K562 (cell line): ENCODE data around the gene MYCT1. TPM values are rescaled to one million over a fixed set of nuclear protein-coding genes. Genes with fewer than 3 reads are reported as not detected.

Experiments
- ATAC-seq: fragments of 200-7000 bp; cut with Tn5 transposase; 3 replicates; pipeline ENCODE4 v1.9.1; 2020; ENCODE audit warnings: moderate library complexity
- BruUV-seq: library from RNA; stranded (reverse); fragments of 400-500 nt; replicated peaks from 2 replicates; lab custom pipeline; 2021; lab: Mats Ljungman, UMichigan
- CTCF ChIA-PET: fragments of 300-600 bp; formaldehyde crosslinking; extraction: SDS; loops from one replicate; lab custom pipeline; 2021; ENCODE audit warnings: low intra/inter-chr PET ratio; lab: Yijun Ruan, JAX
- POLR2A ChIA-PET: fragments of 300-600, 350-650 bp; sonication (Branson Sonifier 250); formaldehyde crosslinking; extraction: SDS; loops from one replicate; lab custom pipeline; 2021; ENCODE audit warnings: antibody characterized with exemption, inconsistent platforms; lab: Yijun Ruan, JAX
- DNase-seq, 4 experiments: peaks; one replicate each; pipeline versions ENCODE4 v3.0.0 to v3.0.0-alpha.2; 2011 to 2018; ENCODE audit warnings: low spot score in 3 of 4, mixed read lengths in 3 of 4; ENCODE audit errors: extremely low read depth in 1 of 4
- FAIRE-seq: peaks from 2 replicates; lab custom pipeline; 2011; peaks lifted over from hg19 to GRCh38; lab: Jason Lieb, UNC
- H2AFZ ChIP-seq: 2 replicates; pipeline ENCODE4 v1.6.0; 2011; ENCODE audit warnings: low read depth, low read length, control low read depth, inconsistent platforms
- H3K27ac ChIP-seq: fragments of 200-600 bp; 3 replicates; pipeline ENCODE4 v1.8.0; 2011; ENCODE audit warnings: low read depth, mild to moderate bottlenecking, control low read depth, inconsistent platforms, low read length, moderate library complexity, mixed read lengths; ENCODE audit errors: extremely low read depth
- H3K27me3 ChIP-seq, 2 experiments: fragments of 300-600 bp in 1 of 2; 2 replicates in 1 of 2; 3 replicates in 1 of 2; pipeline versions ENCODE4 v1.6.0 to v1.8.0; 2011; ENCODE audit warnings: inconsistent platforms in 2 of 2, low read length in 2 of 2, mild to moderate bottlenecking in 1 of 2, mixed read lengths in 1 of 2, moderate library complexity in 1 of 2; ENCODE audit not compliant: control insufficient read depth in 2 of 2, insufficient read depth in 2 of 2
- H3K36me3 ChIP-seq: fragments of 300-600 bp; 3 replicates; pipeline ENCODE4 v1.8.0; 2011; ENCODE audit warnings: mild to moderate bottlenecking, low read length, inconsistent platforms; ENCODE audit not compliant: control insufficient read depth, insufficient read depth
- H3K4me1 ChIP-seq, 2 experiments: fragments of 200-600 bp in 1 of 2; replicated peaks in 1 of 2; 2 replicates in 1 of 2; 3 replicates in 1 of 2; pipeline versions ENCODE4 v1.5.1 to v1.8.0; 2011; ENCODE audit warnings: inconsistent platforms in 2 of 2, low read length in 2 of 2, mild to moderate bottlenecking in 1 of 2, mixed read lengths in 1 of 2, moderate library complexity in 1 of 2; ENCODE audit not compliant: control insufficient read depth in 2 of 2, insufficient read depth in 2 of 2
- H3K4me2 ChIP-seq: 2 replicates; pipeline ENCODE4 v1.6.1; 2011; ENCODE audit warnings: low read length, control low read depth, inconsistent platforms, mixed read lengths; ENCODE audit not compliant: insufficient read depth
- H3K4me3 ChIP-seq: fragments of 200-600 bp; sonication (generic), shearing (Covaris generic); 2 replicates; pipeline ENCODE4 v1.5.1; 2016; ENCODE audit warnings: control low read depth, inconsistent platforms
- H3K79me2 ChIP-seq: fragments of 200-600 bp; 3 replicates; pipeline ENCODE4 v1.8.0; 2011; ENCODE audit warnings: low read length, inconsistent platforms; ENCODE audit not compliant: control insufficient read depth, insufficient read depth
- H3K9ac ChIP-seq, 2 experiments: 2 replicates each; pipeline versions ENCODE4 v1.6.0 to v1.6.1; 2011; ENCODE audit warnings: low read depth in 2 of 2, low read length in 2 of 2, control low read depth in 1 of 2, inconsistent platforms in 1 of 2, mild to moderate bottlenecking in 1 of 2, mixed read lengths in 1 of 2; ENCODE audit not compliant: insufficient read depth in 1 of 2
- H3K9me1 ChIP-seq: one replicate; pipeline ENCODE4 v1.6.0; 2011; ENCODE audit warnings: inconsistent platforms, mild to moderate bottlenecking, low read length, moderate library complexity; ENCODE audit not compliant: control insufficient read depth, insufficient read depth
- H3K9me3 ChIP-seq: replicated peaks from 2 replicates; pipeline ENCODE4 v1.5.1; 2011; ENCODE audit warnings: low read depth, low read length, inconsistent platforms; ENCODE audit not compliant: control insufficient read depth, insufficient read depth
- H4K20me1 ChIP-seq: replicated peaks from 2 replicates; pipeline ENCODE4 v1.6.1; 2011; ENCODE audit warnings: low read length, inconsistent platforms, mixed read lengths; ENCODE audit not compliant: control insufficient read depth, insufficient read depth
- ETS2 ChIP-seq: IDR thresholded peaks from 2 replicates; pipeline ENCODE4 v1.6.1; 2016; ENCODE audit warnings: borderline replicate concordance, missing genetic modification characterization, mild to moderate bottlenecking, moderate library complexity, missing compliant biosample characterization; ENCODE audit not compliant: poor library complexity, severe bottlenecking
- JUNB ChIP-seq: fragments of 450-650 bp; formaldehyde crosslinking; conservative IDR thresholded peaks from 2 replicates; pipeline ENCODE4 v1.4.0; 2020; ENCODE audit warnings: mild to moderate bottlenecking
- MCM5 ChIP-seq: fragments of 450-650 bp; IDR thresholded peaks from 2 replicates; pipeline ENCODE4 v1.6.1; 2016; ENCODE audit warnings: low read depth
- STAT6 ChIP-seq: sonication (generic); formaldehyde crosslinking; IDR thresholded peaks from 2 replicates; pipeline ENCODE4 v1.8.1; 2023; ENCODE audit warnings: mild to moderate bottlenecking, missing genetic modification reagents
- U2AF2 ChIP-seq: fragments of 200-400 bp; formaldehyde crosslinking; optimal IDR thresholded peaks from 2 replicates; pipeline ENCODE3; 2017; ENCODE audit warnings: low read depth, mild to moderate bottlenecking, low read length
- XRCC3 ChIP-seq: fragments of 450-650 bp; IDR thresholded peaks from 2 replicates; pipeline ENCODE4 v1.6.1; 2017; ENCODE audit warnings: mild to moderate bottlenecking, moderate library complexity
- ZBTB8A ChIP-seq: fragments of 450-650 bp; IDR thresholded peaks from 2 replicates; pipeline ENCODE4 v1.6.1; 2018; ENCODE audit warnings: mild to moderate bottlenecking, moderate library complexity; ENCODE audit not compliant: partially characterized antibody
- ZNF316 ChIP-seq: fragments of 450-650 bp; IDR thresholded peaks from 2 replicates; pipeline ENCODE4 v1.6.1; 2016
- ZNF79 ChIP-seq: fragments of 250-450 bp; sonication (Bioruptor Pico); IDR thresholded peaks from 2 replicates; pipeline ENCODE4 v1.4.0; 2020; ENCODE audit warnings: low read depth, mild to moderate bottlenecking, moderate library complexity
- WGBS: fragments of 100-300 bp; shearing (Covaris generic); methylation state at CpG from one replicate; pipeline ENCODE4 v1.1.6; 2016; ENCODE audit warnings: low coverage, mixed read lengths; ENCODE audit not compliant: insufficient coverage; ENCODE audit errors: missing lambda C conversion rate; 5-methylcytosine and 5-hydroxymethylcytosine counted together
- in situ Hi-C: fragments of 300-500 bp; cut with MboI; formaldehyde crosslinking; loops from 4 replicates; pipeline ENCODE4 v1.15.0; 2018; ENCODE audit warnings: inconsistent platforms, mixed read lengths
- intact Hi-C: fragments of 100-400 bp; cut with micrococcal nuclease; formaldehyde crosslinking; loops from 2 replicates; pipeline ENCODE4 v1.14.2; 2022
- polyA plus RNA-seq, 8 experiments: library from polyadenylated mRNA; depleted of rRNA in 4 of 8; stranded (reverse) in 5 of 8; unstranded in 3 of 8; fragments of >200 nt; fragmentation: Nextera tagmentation in 2 of 8; fragmentation: Illumina TruSeq in 1 of 8; extraction: Ambion mirVana in 2 of 8; extraction: Trizol in 1 of 8; gene quantifications; 2 replicates each; pipeline versions ENCODE4 v1.2.1 to v1.2.3, GENCODE V29; 2011 to 2014; ENCODE audit warnings: inconsistent platforms in 1 of 8, missing spikeins in 1 of 8
- total RNA-seq, 7 experiments: library from RNA; depleted of rRNA in 6 of 7; stranded (reverse); fragments of >200 nt in 6 of 7; fragmentation: Illumina TruSeq in 2 of 7; extraction: Trizol in 2 of 7; gene quantifications; 2 replicates each; pipeline versions ENCODE4 v1.2.1 to v1.2.3, GENCODE V29; 2011 to 2021; ENCODE audit warnings: low replicate concordance in 1 of 7
- TF ChIP-seq, protein P1 (sequence below): fragments of 250-450 bp; sonication (Bioruptor Pico); IDR thresholded peaks from 2 replicates; pipeline ENCODE4 v1.8.0; 2022; ENCODE audit warnings: moderate library complexity, mild to moderate bottlenecking, inconsistent platforms
- TF ChIP-seq, protein P2 (sequence below): fragments of 450-650 bp; IDR thresholded peaks from 2 replicates; pipeline ENCODE4 v1.6.1; 2016
- TF ChIP-seq, protein P3 (sequence below): sonication (generic); formaldehyde crosslinking; IDR thresholded peaks from 2 replicates; pipeline ENCODE4 v1.8.0; 2023; ENCODE audit warnings: missing genetic modification reagents, mild to moderate bottlenecking, borderline replicate concordance

Gene MYCT1
- total and polyA plus RNA-seq, 9 of the 15 experiments (the other 6 are each of a cell fraction or from before 2014, with no cell fraction given): 0.04 to 0.28 (median 0.08) TPM; not detected in 2

GRCh38 chr6:152771061-152771687 lies 73.5 kb downstream of the MYCT1 start:
- Histone ChIP-seq H3K4me2 (no peak overlapping the region), H2AFZ (no peak overlapping the region), H3K27ac (no peak overlapping the region), H3K27me3 (no peaks in the 10 kb centered on the region), H3K9me1 (no peaks in the 10 kb centered on the region), H3K4me1 (no peaks in the 10 kb centered on the region), H4K20me1 (no peaks in the 10 kb centered on the region), H3K79me2 (no peaks in the 10 kb centered on the region), H3K9ac (no peak overlapping the region), H3K36me3 (no peaks in the 10 kb centered on the region), H3K9me3 (no peaks in the 10 kb centered on the region), H3K4me3 (no peak overlapping the region)
- FAIRE-seq (no peak), DNase-seq (no peak), ATAC-seq (no peak)
- 2% methylated on average over 5 of the region's 5 CpGs for WGBS
- no TSS peak for BruUV-seq
- POLR2A ChIA-PET: interaction anchor here (0.6 kb wide), 1 partner anchor 9 kb away, joined by 3 read pairs; no protein-coding TSS in a partner anchor
- CTCF ChIA-PET: no interaction called here
- in situ Hi-C loops: no loop called here
- intact Hi-C loops: no loop called here
- TF ChIP-seq ZNF79 (CRISPR knock-in tag): no peak
- no peak for TF ChIP-seq U2AF2
- TF ChIP-seq JUNB (CRISPR knock-in tag): no peak
- TF ChIP-seq XRCC3: no peak
- no peak for TF ChIP-seq MCM5
- TF ChIP-seq ZNF316: no peak
- TF ChIP-seq, protein P1, sequence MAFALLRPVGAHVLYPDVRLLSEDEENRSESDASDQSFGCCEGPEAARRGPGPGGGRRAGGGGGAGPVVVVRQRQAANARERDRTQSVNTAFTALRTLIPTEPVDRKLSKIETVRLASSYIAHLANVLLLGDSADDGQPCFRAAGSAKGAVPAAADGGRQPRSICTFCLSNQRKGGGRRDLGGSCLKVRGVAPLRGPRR (CRISPR knock-in tag): no peak
- TF ChIP-seq ZBTB8A: no peak
- TF ChIP-seq ETS2: no peak
- TF ChIP-seq STAT6 (CRISPR knock-in tag): no peak
- TF ChIP-seq, protein P2, sequence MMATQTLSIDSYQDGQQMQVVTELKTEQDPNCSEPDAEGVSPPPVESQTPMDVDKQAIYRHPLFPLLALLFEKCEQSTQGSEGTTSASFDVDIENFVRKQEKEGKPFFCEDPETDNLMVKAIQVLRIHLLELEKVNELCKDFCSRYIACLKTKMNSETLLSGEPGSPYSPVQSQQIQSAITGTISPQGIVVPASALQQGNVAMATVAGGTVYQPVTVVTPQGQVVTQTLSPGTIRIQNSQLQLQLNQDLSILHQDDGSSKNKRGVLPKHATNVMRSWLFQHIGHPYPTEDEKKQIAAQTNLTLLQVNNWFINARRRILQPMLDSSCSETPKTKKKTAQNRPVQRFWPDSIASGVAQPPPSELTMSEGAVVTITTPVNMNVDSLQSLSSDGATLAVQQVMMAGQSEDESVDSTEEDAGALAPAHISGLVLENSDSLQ: no peak
- TF ChIP-seq, protein P3, sequence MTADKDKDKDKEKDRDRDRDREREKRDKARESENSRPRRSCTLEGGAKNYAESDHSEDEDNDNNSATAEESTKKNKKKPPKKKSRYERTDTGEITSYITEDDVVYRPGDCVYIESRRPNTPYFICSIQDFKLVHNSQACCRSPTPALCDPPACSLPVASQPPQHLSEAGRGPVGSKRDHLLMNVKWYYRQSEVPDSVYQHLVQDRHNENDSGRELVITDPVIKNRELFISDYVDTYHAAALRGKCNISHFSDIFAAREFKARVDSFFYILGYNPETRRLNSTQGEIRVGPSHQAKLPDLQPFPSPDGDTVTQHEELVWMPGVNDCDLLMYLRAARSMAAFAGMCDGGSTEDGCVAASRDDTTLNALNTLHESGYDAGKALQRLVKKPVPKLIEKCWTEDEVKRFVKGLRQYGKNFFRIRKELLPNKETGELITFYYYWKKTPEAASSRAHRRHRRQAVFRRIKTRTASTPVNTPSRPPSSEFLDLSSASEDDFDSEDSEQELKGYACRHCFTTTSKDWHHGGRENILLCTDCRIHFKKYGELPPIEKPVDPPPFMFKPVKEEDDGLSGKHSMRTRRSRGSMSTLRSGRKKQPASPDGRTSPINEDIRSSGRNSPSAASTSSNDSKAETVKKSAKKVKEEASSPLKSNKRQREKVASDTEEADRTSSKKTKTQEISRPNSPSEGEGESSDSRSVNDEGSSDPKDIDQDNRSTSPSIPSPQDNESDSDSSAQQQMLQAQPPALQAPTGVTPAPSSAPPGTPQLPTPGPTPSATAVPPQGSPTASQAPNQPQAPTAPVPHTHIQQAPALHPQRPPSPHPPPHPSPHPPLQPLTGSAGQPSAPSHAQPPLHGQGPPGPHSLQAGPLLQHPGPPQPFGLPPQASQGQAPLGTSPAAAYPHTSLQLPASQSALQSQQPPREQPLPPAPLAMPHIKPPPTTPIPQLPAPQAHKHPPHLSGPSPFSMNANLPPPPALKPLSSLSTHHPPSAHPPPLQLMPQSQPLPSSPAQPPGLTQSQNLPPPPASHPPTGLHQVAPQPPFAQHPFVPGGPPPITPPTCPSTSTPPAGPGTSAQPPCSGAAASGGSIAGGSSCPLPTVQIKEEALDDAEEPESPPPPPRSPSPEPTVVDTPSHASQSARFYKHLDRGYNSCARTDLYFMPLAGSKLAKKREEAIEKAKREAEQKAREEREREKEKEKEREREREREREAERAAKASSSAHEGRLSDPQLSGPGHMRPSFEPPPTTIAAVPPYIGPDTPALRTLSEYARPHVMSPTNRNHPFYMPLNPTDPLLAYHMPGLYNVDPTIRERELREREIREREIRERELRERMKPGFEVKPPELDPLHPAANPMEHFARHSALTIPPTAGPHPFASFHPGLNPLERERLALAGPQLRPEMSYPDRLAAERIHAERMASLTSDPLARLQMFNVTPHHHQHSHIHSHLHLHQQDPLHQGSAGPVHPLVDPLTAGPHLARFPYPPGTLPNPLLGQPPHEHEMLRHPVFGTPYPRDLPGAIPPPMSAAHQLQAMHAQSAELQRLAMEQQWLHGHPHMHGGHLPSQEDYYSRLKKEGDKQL (CRISPR knock-in tag): no peak
